ENCODE results near the gene CYP4F12.
"Not testable (repeated sequence)": the region's sequence is repeated elsewhere in the genome, so short reads cannot be mapped to it uniquely, and the experiment has no call there.

Gene CYP4F12

GRCh38 chr19:15650123-15650522, 22.8 kb upstream of the CYP4F12 start:
- DNase-seq = not testable (repeated sequence)

DNA sequence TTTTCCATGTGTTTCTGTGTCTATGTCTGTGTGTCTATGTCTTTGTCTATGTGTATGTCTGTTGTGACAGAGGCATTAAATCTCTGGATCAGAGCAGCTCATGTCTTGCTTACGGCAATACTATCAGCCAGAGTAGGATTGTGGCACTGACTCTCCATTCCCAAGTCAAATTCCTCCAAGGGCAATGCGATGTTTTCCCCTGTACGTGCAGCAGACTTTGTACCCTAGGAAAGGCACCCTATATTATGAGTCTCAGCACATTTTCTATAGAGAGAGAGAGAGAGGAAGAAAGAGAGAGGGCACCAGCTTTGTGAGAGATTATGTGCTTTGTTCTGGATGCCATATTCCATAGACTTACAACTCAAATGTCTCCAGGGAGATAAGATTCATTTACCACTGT, 21.1 kb upstream of the CYP4F12 start:
- DNase-seq = no peak

DNA sequence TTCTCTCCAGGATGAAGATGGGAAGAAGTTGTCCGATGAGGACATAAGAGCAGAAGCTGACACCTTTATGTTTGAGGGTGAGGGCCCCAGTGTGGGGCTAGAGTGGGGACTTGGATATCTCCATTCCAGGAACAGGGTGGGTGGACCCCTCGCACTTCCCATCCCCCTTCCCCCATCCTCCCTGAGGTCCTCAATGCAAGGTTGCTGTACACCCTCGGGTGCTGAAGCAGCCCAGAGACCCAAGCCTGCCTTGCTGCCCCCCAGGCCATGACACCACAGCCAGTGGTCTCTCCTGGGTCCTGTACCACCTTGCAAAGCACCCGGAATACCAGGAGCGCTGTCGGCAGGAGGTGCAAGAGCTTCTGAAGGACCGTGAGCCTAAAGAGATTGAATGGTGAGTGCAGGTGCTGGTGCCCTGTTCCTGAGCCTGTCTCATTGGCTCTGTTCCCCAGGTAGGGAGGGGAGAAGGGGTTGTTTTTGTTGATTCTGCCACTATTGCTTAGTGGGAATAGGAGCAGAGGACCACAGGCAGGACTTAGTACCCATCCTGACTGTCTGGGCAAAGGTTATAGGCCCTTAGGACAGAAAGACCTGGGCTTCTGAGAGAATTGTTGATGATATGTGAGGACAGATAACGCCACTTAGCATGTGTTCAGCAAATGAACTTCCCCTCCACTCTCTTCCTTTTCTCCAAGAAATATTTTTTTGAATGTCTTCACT, 20.2 kb upstream of the CYP4F12 start:
- no peak for DNase-seq

- DNase-seq = no peak
Measured at GRCh38 chr19:15656467-15656866, 16.4 kb upstream of the CYP4F12 start.

DNA sequence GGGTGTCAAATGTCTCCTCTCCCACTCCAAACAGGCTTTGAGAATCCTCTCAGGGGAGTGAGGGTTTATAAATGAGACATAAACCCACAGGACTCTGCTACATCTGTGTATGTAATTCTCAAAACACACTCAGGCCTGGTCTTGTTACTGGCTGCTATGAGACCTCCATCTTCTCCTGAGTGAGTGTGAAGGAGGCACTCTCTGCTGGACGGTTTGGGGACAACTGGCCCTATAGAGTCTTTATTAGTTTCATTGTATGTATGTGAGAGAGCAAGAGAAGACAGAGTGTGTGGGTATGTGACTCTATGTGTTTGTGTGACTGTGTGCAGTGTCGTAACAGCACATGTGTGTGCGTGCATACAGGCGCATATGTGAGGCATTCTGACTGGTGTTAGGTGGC, 9.6 kb upstream of the CYP4F12 start:
- DNase-seq = no peak

DNA sequence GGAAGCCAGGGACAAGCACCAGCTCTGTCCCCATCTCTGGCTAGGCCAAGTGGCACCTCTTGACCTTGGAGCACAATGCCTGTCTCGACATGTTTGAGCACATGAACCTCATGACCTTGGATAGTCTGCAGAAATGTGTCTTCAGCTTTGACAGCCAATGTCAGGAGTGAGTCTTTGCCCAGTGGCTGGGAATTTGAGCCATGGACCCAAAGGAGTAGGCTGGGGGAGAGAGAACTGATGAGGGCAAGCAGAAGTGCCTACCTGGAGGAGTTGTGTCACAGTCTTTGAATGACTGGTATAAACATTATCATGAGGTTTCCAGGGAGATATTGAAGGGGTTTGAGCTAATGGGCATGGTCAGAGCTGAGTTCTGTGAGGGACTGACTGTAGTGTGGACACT, 6.7 kb upstream of the CYP4F12 start:
- DNase-seq = no peak

DNA sequence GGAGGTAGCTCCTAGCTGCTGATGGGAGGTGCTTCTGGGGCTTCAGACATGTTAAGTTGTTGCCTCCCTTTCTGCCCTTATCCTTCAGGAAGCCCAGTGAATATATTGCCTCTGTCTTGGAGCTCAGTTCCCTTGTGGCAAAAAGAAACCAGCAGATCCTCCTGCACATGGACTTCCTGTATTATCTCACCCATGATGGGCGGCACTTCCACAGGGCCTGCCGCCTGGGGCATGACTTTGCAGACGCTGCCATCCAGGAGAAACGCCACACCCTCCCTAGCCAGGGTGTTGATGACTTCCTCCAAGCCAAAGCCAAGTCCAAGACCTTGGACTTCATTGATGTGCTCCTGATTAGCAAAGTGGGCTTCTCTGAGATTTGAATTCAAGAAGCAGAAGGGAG, 6.0 kb upstream of the CYP4F12 start:
- no peak for DNase-seq

GRCh38 chr19:15669440-15669839, 3.4 kb upstream of the CYP4F12 start:
- no peak for DNase-seq

GRCh38 chr19:15669891-15670290, 3.0 kb upstream of the CYP4F12 start:
- DNase-seq = no peak

DNA sequence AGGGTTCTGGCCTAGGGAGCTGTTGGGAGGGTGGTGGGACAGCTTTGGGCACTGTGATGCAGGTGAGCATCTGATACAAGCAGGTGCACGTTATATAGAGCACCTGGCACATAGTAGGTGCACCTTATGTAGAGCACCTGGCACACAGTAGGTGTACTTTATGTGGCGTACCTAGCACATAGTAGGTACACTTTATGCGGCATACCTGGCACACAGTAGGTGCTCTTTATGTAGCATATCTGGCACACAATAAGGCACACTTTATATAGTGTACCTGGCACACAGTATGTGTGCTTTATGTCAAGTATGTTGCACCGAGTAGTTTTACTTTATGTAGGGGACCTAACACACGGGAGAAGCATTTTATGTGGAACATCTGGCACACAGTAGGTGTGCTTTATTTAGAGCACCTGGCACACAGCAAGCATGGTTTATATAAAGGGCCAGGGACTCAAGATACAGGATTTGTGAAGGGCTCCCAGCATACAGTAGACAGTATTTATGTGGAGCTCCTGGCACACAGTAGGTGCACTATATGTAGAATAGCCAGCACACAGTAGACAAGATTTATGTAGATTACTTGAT, 1.6 kb upstream of the CYP4F12 start:
- no peak for DNase-seq

- DNase-seq = no peak
Measured at GRCh38 chr19:15671891-15672579, 852 bp upstream of the CYP4F12 start.

DNA sequence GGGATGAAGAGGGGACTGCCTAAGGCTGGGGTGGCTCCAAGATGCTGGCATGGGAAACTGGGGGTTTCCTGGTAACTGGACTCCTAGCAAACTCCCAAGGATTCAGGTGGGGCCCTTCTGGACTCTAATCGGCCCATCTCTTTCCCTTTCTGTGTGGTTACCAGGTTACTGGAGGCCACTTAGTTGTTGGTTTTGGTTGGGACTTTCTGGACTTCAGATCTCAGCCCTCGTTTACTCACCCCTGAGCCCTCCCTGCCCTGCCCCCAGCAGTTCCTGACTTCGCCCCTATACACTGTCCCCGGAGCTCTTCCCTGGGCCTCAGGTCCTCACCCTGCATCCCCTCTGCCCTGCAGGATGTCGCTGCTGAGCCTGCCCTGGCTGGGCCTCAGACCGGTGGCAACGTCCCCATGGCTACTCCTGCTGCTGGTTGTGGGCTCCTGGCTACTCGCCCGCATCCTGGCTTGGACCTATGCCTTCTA, 328 bp downstream of the CYP4F12 start:
- DNase-seq = no peak

DNA sequence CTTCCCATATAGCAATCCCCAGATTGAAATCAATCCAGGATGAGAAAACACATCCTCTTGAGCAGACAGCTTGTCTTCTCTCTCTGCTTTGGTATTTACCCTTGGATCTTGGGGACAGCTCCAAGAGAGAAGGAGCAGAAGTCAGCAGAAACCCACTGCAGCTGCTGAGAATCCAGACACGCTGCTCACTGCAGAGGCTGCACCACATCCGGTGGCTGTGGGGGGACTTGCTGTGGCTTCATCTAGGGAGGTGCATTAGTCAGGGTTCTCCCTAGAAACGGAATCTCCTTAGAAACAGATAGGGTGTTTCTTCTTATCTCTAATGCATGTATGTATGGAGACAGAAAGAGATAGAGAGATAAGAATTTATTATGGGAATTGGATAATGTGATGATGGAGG, 2.7 kb downstream of the CYP4F12 start:
- no peak for DNase-seq

DNA sequence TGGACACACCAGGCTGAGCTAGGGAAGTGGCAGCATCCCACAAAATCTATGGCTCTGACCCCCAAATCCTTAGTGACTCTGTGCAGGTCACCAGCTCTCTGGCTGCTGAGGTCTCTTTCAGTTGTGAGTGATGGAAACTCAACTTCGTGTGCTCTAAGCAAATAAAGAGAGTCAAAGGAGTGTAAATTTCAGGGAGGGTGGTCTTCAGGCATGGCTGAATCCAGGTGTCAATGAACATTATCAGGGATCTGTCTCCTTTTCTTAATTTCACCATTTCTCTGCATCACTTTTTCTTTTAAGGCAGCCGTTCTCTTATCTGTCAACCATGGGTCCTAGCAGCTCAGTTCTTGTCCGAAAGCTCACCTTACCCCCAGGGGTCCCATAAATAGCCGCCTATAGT, 6.2 kb downstream of the CYP4F12 start:
- DNase-seq = no peak

- DNase-seq = not testable (repeated sequence)
Measured at GRCh38 chr19:15679865-15680264, 7.0 kb downstream of the CYP4F12 start.

DNA sequence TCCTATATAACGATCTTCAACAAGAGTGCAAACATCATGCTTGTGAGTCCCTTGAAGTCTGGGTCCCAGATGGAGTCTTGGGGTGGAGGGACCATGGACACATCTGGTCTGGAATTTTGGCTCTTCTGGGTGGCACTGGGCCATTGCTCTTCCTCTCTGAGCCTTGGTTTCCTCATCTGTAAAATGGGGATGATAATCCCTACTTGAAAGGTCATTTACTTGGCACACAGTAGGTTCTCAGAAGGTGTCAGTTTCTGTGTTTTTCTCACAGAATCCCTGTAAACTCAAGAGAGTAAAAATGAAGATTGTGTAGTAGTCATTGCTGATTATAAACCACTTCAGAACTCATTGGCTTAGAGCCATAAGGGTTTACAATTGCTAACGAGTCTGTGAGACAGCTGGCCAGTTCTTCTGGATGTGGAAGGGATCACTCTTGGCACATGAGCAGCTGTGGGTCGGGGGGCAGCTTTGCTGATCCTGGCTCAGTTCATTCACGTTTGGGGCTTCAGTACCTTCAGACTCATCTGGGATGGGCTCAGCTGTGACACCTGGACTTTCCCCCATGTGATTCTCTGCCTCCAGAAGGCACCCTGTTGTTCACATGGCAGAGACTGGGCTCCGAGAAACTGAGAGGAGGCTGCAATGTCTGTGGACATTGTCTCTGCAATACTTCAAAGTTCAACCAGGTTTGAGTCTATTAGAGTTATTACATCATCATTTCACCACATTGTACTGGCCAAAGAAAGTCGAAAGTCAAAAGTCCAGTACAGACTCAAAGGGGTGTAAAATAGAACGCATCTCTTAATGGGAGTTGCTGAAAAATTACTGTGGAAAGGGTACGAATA, 7.8 kb downstream of the CYP4F12 start:
- no peak for DNase-seq

- no peak for DNase-seq
Measured at GRCh38 chr19:15683411-15683810, 10.5 kb downstream of the CYP4F12 start.

DNA sequence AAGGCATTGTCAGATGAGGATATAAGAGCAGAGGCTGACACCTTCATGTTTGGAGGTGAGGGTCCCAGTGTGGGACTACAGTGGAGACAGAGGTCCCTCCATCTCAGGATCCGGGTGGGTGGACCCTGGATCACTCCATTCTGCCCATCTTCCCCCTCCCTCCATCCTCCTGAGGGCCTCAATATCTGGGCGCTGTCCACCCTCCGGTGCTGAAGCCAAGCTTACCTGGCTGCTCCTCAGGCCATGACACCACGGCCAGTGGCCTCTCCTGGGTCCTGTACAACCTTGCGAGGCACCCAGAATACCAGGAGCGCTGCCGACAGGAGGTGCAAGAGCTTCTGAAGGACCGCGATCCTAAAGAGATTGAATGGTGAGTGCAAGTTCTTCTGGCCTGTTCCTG, 11.9 kb downstream of the CYP4F12 start:
- no peak for DNase-seq

DNA sequence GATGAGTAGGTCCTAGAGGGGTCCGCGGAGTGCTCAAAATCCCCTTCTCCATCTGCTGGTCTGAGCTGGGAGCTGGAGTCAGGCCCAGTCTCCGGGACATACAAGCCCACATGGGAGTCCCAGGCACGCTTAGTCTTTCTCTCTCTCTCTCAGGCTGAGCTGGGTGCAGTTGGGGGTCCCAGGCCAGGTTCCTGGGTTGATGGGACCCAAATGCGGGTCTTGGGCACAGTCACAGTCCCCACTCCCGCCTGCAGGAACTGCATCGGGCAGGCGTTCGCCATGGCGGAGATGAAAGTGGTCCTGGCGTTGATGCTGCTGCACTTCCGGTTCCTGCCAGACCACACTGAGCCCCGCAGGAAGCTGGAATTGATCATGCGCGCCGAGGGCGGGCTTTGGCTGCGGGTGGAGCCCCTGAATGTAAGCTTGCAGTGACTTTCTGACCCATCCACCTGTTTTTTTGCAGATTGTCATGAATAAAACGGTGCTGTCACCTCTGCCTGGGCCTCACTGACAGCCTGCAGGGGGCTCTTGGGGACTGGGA, 23.8 kb downstream of the CYP4F12 start:
- no peak for DNase-seq

GRCh38 chr19:15701757-15702533, 29.1 kb downstream of the CYP4F12 start:
- peak; percentile 79 for DNase-seq

GRCh38 chr19:15702534-15702930, 29.6 kb downstream of the CYP4F12 start:
- DNase-seq = peak; percentile 72

DNA sequence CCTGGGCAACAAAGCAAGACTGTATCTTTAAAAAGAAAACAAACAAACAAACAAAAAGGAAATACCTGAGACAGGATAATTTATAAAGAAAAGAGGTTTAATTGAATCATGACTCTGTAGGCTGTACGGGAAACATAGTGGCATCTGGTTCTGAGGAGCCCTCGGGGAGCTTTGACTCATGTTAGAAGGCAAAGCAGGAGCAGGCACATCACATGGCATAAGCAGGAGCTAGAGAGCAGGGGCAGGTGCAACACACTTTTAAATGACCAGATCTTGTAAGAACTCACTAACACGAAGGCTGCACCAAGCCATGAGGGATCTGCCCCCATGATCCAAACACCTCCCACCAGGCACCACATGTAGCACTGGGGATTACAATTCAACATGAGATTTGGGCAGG, 41.8 kb downstream of the CYP4F12 start:
- DNase-seq = no peak

All from DMS79 (cell line).